Panc1 (cell line): ENCODE measurements around the gene AKAP10.

ENCODE experiments used
- CTCF ChIP-seq: fragments of 450-650 bp; IDR thresholded peaks from 2 replicates; pipeline ENCODE4 v1.5.1; 2017; ENCODE audit warnings: mild to moderate bottlenecking
- POLR2AphosphoS5 ChIP-seq: IDR thresholded peaks from 2 replicates; pipeline ENCODE4 v1.6.1; 2012; ENCODE audit warnings: mild to moderate bottlenecking, low read depth, low read length, moderate library complexity

- no peak for TF ChIP-seq CTCF
- no peak for TF ChIP-seq POLR2AphosphoS5
These were observed 44.4 kb downstream of the AKAP10 start for GRCh38 chr17:19933221-19933620.
